Keratinocyte (primary cell): ENCODE results near the gene FRAT2. TPM values are rescaled to one million over a fixed set of nuclear protein-coding genes. Genes with fewer than 3 reads are reported as not detected.

Source experiments
- DNase-seq: peaks from one replicate; pipeline ENCODE4 v3.0.0-alpha.2; 2011; ENCODE audit warnings: low read depth, missing footprints, low spot score
- FAIRE-seq: peaks from 2 replicates; lab custom pipeline; 2011; peaks lifted over from hg19 to GRCh38; lab: Jason Lieb, UNC
- H2AFZ ChIP-seq: 2 replicates; pipeline ENCODE4 v1.6.0; 2012; ENCODE audit warnings: low read length, control low read depth, inconsistent platforms; ENCODE audit not compliant: control insufficient read depth
- H3K27ac ChIP-seq: 2 replicates; pipeline ENCODE4 v1.5.1; 2011; ENCODE audit warnings: low read length; ENCODE audit not compliant: control insufficient read depth, insufficient read depth
- H3K27me3 ChIP-seq: 3 replicates; pipeline ENCODE4 v1.6.0; 2011; ENCODE audit warnings: low read length; ENCODE audit not compliant: control insufficient read depth, insufficient read depth; ENCODE audit errors: extremely low read depth
- H3K36me3 ChIP-seq, 2 experiments: 2 replicates in 1 of 2; 3 replicates in 1 of 2; pipeline ENCODE4 v1.5.1; 2011; ENCODE audit warnings: low read length in 2 of 2, mild to moderate bottlenecking in 1 of 2; ENCODE audit not compliant: control insufficient read depth in 2 of 2, insufficient read depth in 2 of 2; ENCODE audit errors: extremely low read depth in 1 of 2
- H3K4me1 ChIP-seq: 3 replicates; pipeline ENCODE4 v1.5.1; 2011; ENCODE audit warnings: low read length; ENCODE audit not compliant: control insufficient read depth, insufficient read depth; ENCODE audit errors: extremely low read depth
- H3K4me2 ChIP-seq: 3 replicates; pipeline ENCODE4 v1.6.0; 2011; ENCODE audit warnings: low read depth, low read length; ENCODE audit not compliant: control insufficient read depth, insufficient read depth; ENCODE audit errors: extremely low read depth
- H3K4me3 ChIP-seq, 3 experiments: fragments of 200-600 bp in 1 of 3; sonication (generic) in 1 of 3; 2 replicates in 2 of 3; 3 replicates in 1 of 3; pipeline ENCODE4 v1.5.1; 2011 to 2016; ENCODE audit warnings: low read length in 3 of 3, mild to moderate bottlenecking in 3 of 3, control low read depth in 2 of 3, inconsistent platforms in 1 of 3, low read depth in 1 of 3, mixed read lengths in 1 of 3, mixed run types in 1 of 3, moderate library complexity in 1 of 3; ENCODE audit not compliant: control insufficient read depth in 2 of 3, insufficient read depth in 2 of 3; ENCODE audit errors: extremely low read depth in 1 of 3
- H3K79me2 ChIP-seq: 2 replicates; pipeline ENCODE4 v1.6.0; 2012; ENCODE audit warnings: low read length; ENCODE audit not compliant: control insufficient read depth, insufficient read depth
- H3K9ac ChIP-seq: 3 replicates; pipeline ENCODE4 v1.6.0; 2011; ENCODE audit warnings: low read length; ENCODE audit not compliant: control insufficient read depth, insufficient read depth; ENCODE audit errors: extremely low read depth
- H3K9me1 ChIP-seq: 3 replicates; pipeline ENCODE4 v1.6.0; 2011; ENCODE audit warnings: low read length; ENCODE audit not compliant: control insufficient read depth, insufficient read depth; ENCODE audit errors: extremely low read depth
- H3K9me3 ChIP-seq: 2 replicates; pipeline ENCODE4 v1.5.1; 2012; ENCODE audit warnings: low read depth, low read length; ENCODE audit not compliant: control insufficient read depth
- H4K20me1 ChIP-seq: 3 replicates; pipeline ENCODE4 v1.6.0; 2011; ENCODE audit warnings: low read length; ENCODE audit not compliant: control insufficient read depth, insufficient read depth; ENCODE audit errors: extremely low read depth
- EZH2 ChIP-seq: IDR thresholded peaks from one replicate; pipeline ENCODE4 v1.6.1; 2012; ENCODE audit warnings: inconsistent platforms, mild to moderate bottlenecking, low read length, moderate library complexity
- dilution Hi-C: fragments of 300-500 bp; cut with MboI; formaldehyde crosslinking; loops from one replicate; pipeline ENCODE4 v1.7.0; 2020; ENCODE audit warnings: low sequenced_read_pairs; ENCODE audit not compliant: extremely low pct_ligation_motif_present
- polyA plus RNA-seq, 5 experiments: library from polyadenylated mRNA; depleted of rRNA in 3 of 5; stranded (reverse) in 3 of 5; stranded (forward) in 1 of 5; unstranded in 1 of 5; fragments of >200 nt; gene quantifications; 1 replicate in 1 of 5; 2 replicates in 3 of 5; 3 replicates in 1 of 5; pipeline versions ENCODE4 v1.2.1 to v1.2.3, GENCODE V29; 2011 to 2012; ENCODE audit warnings: missing spikeins in 2 of 5, low read depth in 1 of 5, low replicate concordance in 1 of 5
- TF ChIP-seq, protein P1 (sequence below), 3 experiments: IDR thresholded peaks in 1 of 3; conservative IDR thresholded peaks in 1 of 3; optimal IDR thresholded peaks in 1 of 3; 2 replicates in 2 of 3; 3 replicates in 1 of 3; pipeline versions ENCODE3 to v1.5.1; 2011; ENCODE audit warnings: low read length in 3 of 3, mild to moderate bottlenecking in 3 of 3, moderate library complexity in 2 of 3, control low read depth in 1 of 3, inconsistent platforms in 1 of 3; ENCODE audit not compliant: insufficient read depth in 2 of 3; ENCODE audit errors: extremely low read depth in 1 of 3

FRAT2 gene
- polyA plus RNA-seq, 1 donor (not counting 4 experiments of a cell fraction or from before 2014, with no cell fraction given) = 5.5 TPM

GRCh38 chr10:97325754-97326153 is 8.8 kb downstream of the FRAT2 start:
- FAIRE-seq (no peak), DNase-seq (no peak)
- peaks cover 0 to 2% of the 10 kb centered on the region in 2 experiments for H3K36me3 ChIP-seq
- no peak overlapping the region for H3K4me2 ChIP-seq
- no peaks in the 10 kb centered on the region for H3K9me3 ChIP-seq
- peaks cover 2% of the 10 kb centered on the region for H3K4me1 ChIP-seq
- H2AFZ ChIP-seq = no peak overlapping the region
- TF ChIP-seq EZH2 = no peak
- TF ChIP-seq, protein P1, sequence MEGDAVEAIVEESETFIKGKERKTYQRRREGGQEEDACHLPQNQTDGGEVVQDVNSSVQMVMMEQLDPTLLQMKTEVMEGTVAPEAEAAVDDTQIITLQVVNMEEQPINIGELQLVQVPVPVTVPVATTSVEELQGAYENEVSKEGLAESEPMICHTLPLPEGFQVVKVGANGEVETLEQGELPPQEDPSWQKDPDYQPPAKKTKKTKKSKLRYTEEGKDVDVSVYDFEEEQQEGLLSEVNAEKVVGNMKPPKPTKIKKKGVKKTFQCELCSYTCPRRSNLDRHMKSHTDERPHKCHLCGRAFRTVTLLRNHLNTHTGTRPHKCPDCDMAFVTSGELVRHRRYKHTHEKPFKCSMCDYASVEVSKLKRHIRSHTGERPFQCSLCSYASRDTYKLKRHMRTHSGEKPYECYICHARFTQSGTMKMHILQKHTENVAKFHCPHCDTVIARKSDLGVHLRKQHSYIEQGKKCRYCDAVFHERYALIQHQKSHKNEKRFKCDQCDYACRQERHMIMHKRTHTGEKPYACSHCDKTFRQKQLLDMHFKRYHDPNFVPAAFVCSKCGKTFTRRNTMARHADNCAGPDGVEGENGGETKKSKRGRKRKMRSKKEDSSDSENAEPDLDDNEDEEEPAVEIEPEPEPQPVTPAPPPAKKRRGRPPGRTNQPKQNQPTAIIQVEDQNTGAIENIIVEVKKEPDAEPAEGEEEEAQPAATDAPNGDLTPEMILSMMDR (optimal IDR thresholded peaks at IDR 0.05 in 1 of 3, IDR thresholded peaks at IDR 0.05 in 1 of 3, conservative IDR thresholded peaks at IDR 0.05 in 1 of 3; ENCODE audit: extremely low read depth in 1 of 3, insufficient read depth in 2 of 3, low read length in 3 of 3) = no peak
- H4K20me1 ChIP-seq = no peaks in the 10 kb centered on the region
- H3K79me2 ChIP-seq = no peaks in the 10 kb centered on the region
- H3K4me3 ChIP-seq = no peak overlapping the region
- no peak overlapping the region for H3K9ac ChIP-seq
- H3K27me3 ChIP-seq = peaks cover 7% of the 10 kb centered on the region
- dilution Hi-C loops = no loop called here
- no peaks in the 10 kb centered on the region for H3K9me1 ChIP-seq
- H3K27ac ChIP-seq = no peak overlapping the region

DNA sequence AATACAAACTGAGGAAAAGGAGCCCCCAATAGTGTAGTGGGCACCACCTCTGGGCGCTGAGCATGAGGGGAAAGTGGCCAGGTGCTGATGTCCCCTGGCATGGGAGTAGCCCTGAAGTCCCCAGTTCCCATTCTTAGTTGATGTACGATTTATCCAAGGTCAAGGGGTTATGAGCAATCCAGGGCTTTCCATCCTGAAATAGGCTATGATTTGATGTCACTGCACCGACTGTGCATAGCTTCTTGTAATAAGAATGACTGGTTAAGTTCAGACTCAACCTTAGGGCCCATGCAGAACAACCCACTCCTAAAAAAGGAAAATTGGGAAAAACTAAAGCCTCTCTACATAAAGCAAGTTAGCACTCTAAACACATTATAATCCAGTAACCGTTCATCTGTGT is 11.0 kb downstream of the FRAT2 start:
- DNase-seq (no peak), FAIRE-seq (no peak)
- no peaks in the 10 kb centered on the region for H3K9me1 ChIP-seq
- dilution Hi-C loops = no loop called here
- no peak overlapping the region for H2AFZ ChIP-seq
- H3K4me2 ChIP-seq = no peak overlapping the region
- no peak overlapping the region for H3K4me3 ChIP-seq
- no peak overlapping the region for H3K27ac ChIP-seq
- peaks cover 10% of the 10 kb centered on the region for H3K27me3 ChIP-seq
- TF ChIP-seq, protein P1 (optimal IDR thresholded peaks at IDR 0.05 in 1 of 3, IDR thresholded peaks at IDR 0.05 in 1 of 3, conservative IDR thresholded peaks at IDR 0.05 in 1 of 3; ENCODE audit: extremely low read depth in 1 of 3, insufficient read depth in 2 of 3, low read length in 3 of 3) = no peak
- no peak for TF ChIP-seq EZH2
- no peaks in the 10 kb centered on the region for H3K79me2 ChIP-seq
- H3K9me3 ChIP-seq = no peaks in the 10 kb centered on the region
- no peak overlapping the region for H3K9ac ChIP-seq
- H4K20me1 ChIP-seq = no peaks in the 10 kb centered on the region
- H3K4me1 ChIP-seq = peaks cover 10% of the 10 kb centered on the region
- peaks cover 0 to 1% of the 10 kb centered on the region in 2 experiments for H3K36me3 ChIP-seq
